Right lobe of liver (tissue), 6 donors: Measurements from ENCODE around the gene ZBTB7C. TPM values are rescaled to one million over a fixed set of nuclear protein-coding genes. Genes with fewer than 3 reads are reported as not detected.

ENCODE experiments used
- ATAC-seq, 4 donors: fragments of 200-7000 bp; cut with Tn5 transposase; one replicate each; pipeline ENCODE4 v1.9.1; 2020; ENCODE audit warnings: mild to moderate bottlenecking in 4 of 4, moderate library complexity in 4 of 4
- DNase-seq, 3 donors: peaks; one replicate each; pipeline ENCODE4 v3.0.0-alpha.2; 2020
- H3K27ac ChIP-seq, 3 donors: fragments of 200-600 bp; one replicate each; pipeline ENCODE4 v1.8.0; 2022
- H3K27me3 ChIP-seq, 2 donors: fragments of 200-600 bp; one replicate each; pipeline ENCODE4 v1.8.0; 2022
- H3K36me3 ChIP-seq, 4 donors: fragments of 200-600 bp; sonication (generic) in 1 of 4; one replicate each; pipeline versions ENCODE4 v1.5.1 to v1.8.0; 2017 to 2022; ENCODE audit warnings: control low read depth in 1 of 4
- H3K4me1 ChIP-seq, 4 donors: fragments of 200-600 bp; sonication (generic) in 1 of 4; one replicate each; pipeline versions ENCODE4 v1.5.1 to v1.8.0; 2017 to 2022; ENCODE audit warnings: control low read depth in 1 of 4
- H3K4me3 ChIP-seq, 3 donors: fragments of 200-600 bp; one replicate each; pipeline ENCODE4 v1.8.0; 2022
- H3K9me3 ChIP-seq, 4 donors: fragments of 200-600 bp; sonication (generic) in 1 of 4; one replicate each; pipeline versions ENCODE4 v1.5.1 to v1.8.0; 2017 to 2022; ENCODE audit warnings: control low read depth in 1 of 4
- CTCF ChIP-seq, 4 donors: fragments of 200-600 bp in 3 of 4; fragments of 450-650 bp in 1 of 4; IDR thresholded peaks; one replicate each; pipeline versions ENCODE4 v1.5.1 to v1.8.0; 2016 to 2022; ENCODE audit warnings: antibody characterized with exemption in 4 of 4, mild to moderate bottlenecking in 2 of 4
- POLR2A ChIP-seq: fragments of 450-650 bp; IDR thresholded peaks from one replicate; pipeline ENCODE4 v1.6.1; 2017; ENCODE audit warnings: antibody characterized with exemption, mild to moderate bottlenecking
- WGBS: methylation state at CpG from one replicate; pipeline ENCODE4 v1.1.6; 2018; ENCODE audit warnings: low coverage, low lambda C conversion rate; ENCODE audit not compliant: insufficient coverage; ENCODE audit errors: missing lambda C conversion rate; 5-methylcytosine and 5-hydroxymethylcytosine counted together
- intact Hi-C, 2 donors: fragments of 100-400 bp; cut with DNase I; formaldehyde crosslinking; loops; one replicate each; pipeline versions ENCODE4 v1.11.2 to v1.14.1; 2022
- total RNA-seq, 6 experiments: library from RNA; depleted of rRNA in 2 of 6; stranded (reverse); fragments of >200 nt in 2 of 6; fragmentation: NEBNext Ultra II Directional in 3 of 6; extraction: Animal tissue kit (Norgen Biotek cat#: 25700) in 3 of 6; gene quantifications; one replicate each; pipeline versions ENCODE4 v1.1.0 to v1.2.4, GENCODE V29; 2016 to 2023
- donor health status: DM: no; HTN: yes; CAD: no.
- donor health status: DM: no; HTN: no; CAD: no.
- donor health status: DM: no; HTN: no; CAD: no.
- donor health status: DM: no; HTN: yes; CAD: no.
- donor health status: DM: no; HTN: yes; CAD: no.

Gene ZBTB7C
- total RNA-seq, 6 experiments from 2014 or later = 1.1 to 1.7 (median 1.3) TPM

DNA sequence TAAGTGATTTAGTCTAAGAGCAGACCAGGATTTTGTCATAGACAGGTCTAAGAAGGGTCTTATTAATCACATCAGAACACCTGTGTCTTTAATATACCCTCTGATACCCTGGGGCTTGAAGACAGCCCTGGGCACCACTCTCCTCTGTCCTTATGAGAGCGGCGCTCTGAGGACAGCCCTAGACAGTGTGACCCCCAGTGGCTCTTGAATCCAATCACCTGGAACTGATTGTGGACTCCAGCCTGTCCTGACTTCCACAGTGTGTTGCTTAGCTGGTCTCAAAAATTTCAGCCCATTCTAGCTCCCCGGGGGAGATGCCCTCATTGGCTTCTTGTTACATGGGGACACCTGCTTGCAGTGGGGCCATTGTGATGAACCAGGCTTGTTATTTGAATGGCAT lies 282.9 kb downstream of the ZBTB7C start:
- 100% methylated on average over 2 of the region's 3 CpGs for WGBS
- Histone ChIP-seq H3K4me1 (peaks cover 0 to 21% (median 0%) of the 10 kb centered on the region in 4 donors), H3K27ac (no peak overlapping the region), H3K36me3 (no peaks in the 10 kb centered on the region), H3K27me3 (no peaks in the 10 kb centered on the region), H3K4me3 (no peak overlapping the region), H3K9me3 (no peaks in the 10 kb centered on the region)
- intact Hi-C loops = no loop called here
- DNase-seq (no peak), ATAC-seq (no peak)
- TF ChIP-seq CTCF (IDR thresholded peaks at IDR 0.05) (no peak), POLR2A (no peak)

GRCh38 chr18:48125724-48126123 lies 283.5 kb downstream of the ZBTB7C start:
- peak in 2 of 3 donors; percentile 36 to 78 for DNase-seq
- Histone ChIP-seq H3K27me3 (no peaks in the 10 kb centered on the region), H3K27ac (no peak overlapping the region), H3K36me3 (no peaks in the 10 kb centered on the region), H3K9me3 (no peaks in the 10 kb centered on the region), H3K4me3 (no peak overlapping the region), H3K4me1 (peaks cover 0 to 18% (median 0%) of the 10 kb centered on the region in 4 donors)
- TF ChIP-seq CTCF (IDR thresholded peaks at IDR 0.05) = peak in 1 of 4 donors; percentile 11
- no peak for TF ChIP-seq POLR2A
- intact Hi-C loops = no loop called here
- ATAC-seq = peak in 3 of 4 donors; percentile 74 to 89 (median 79)
- WGBS = 57% methylated on average over 3 of the region's 6 CpGs

DNA sequence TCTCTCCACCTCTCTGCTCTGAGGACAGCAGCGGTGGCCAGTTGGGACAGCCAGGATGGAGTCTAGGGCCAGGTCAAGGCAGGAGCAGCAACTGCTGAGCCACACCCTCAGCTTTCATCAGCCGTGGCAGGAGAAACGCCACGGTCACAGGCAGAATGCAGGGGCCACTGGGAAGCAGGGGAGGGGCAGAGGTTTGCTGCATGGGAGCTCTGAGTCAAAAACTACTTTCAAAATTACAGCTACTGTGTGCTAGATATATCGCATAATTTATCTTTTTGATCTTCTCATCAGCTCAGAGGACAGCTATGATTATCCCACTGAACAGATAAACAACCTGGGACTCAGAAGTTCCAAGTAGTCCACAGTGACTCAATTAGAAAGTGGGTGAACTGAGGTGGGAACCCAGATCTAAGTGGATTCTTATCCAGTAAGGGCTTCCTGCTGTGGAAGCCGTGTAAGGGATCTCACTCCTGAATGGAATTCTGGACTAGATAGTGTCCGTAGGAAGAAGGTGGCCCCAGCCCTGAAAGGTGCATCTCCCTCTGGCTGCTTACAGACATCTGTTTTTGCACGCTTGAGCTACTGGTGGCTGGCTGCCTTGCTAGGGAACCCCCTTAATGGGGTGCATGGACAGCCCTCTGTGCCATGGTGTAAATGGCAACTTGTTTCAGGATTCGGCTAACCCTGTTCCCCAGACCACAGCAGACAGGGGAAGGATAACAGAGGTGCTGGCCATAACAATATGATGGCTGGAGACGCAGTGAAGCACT lies 284.1 kb downstream of the ZBTB7C start:
- H3K9me3 ChIP-seq = no peaks in the 10 kb centered on the region

GRCh38 chr18:48123941-48124340 lies 285.2 kb downstream of the ZBTB7C start:
- Histone ChIP-seq H3K4me1 (peaks cover 0 to 2% (median 0%) of the 10 kb centered on the region in 4 donors), H3K27ac (no peak overlapping the region), H3K27me3 (no peaks in the 10 kb centered on the region), H3K4me3 (no peak overlapping the region), H3K9me3 (no peaks in the 10 kb centered on the region), H3K36me3 (no peaks in the 10 kb centered on the region)
- DNase-seq (no peak), ATAC-seq (no peak)
- intact Hi-C loops = no loop called here
- WGBS = 100% methylated on average over 1 of the region's 4 CpGs
- no peak for TF ChIP-seq POLR2A
- no peak for TF ChIP-seq CTCF (IDR thresholded peaks at IDR 0.05)

More for the DNA sequence above, 284.1 kb downstream of the ZBTB7C start:
- Histone ChIP-seq H3K36me3 (no peaks in the 10 kb centered on the region), H3K27ac (no peak overlapping the region), H3K4me1 (peaks cover 0 to 12% (median 0%) of the 10 kb centered on the region in 4 donors), H3K4me3 (no peak overlapping the region), H3K27me3 (no peaks in the 10 kb centered on the region)
- 70% methylated on average over 5 of the region's 10 CpGs for WGBS
- DNase-seq (no peak), ATAC-seq (no peak)
- intact Hi-C loops = no loop called here
- TF ChIP-seq POLR2A = no peak
- TF ChIP-seq CTCF (IDR thresholded peaks at IDR 0.05) = no peak
